DMS53 (cell line): ENCODE data around the gene LRRFIP1.

Experiments used
- DNase-seq: peaks from one replicate; lab custom pipeline; 2025; lab: John Stamatoyannopoulos, UW

Gene LRRFIP1

DNA sequence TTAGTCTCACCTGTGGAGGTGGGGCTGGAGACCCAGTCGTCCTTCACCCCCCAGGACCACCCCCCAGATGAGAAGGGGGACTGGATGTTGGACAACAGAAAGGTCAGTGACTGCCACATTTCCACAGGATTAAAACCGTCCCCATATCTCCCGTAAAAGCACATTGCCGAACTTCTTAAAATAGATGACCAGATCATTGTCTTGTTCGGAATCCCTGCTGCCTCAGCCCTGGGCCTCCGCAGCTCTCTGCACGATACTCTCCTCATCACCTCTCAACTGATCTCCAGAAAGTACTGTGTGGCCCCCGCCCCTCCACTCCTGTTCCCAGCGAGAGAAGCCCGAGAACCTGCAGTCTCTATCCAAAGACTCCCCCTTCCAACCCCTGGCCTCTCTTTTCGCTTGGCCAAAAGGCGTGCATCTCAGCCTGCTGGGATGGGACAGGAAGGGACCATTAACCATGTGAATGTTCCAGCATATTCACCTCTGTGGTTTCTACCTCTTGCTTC, 13.2 kb downstream of the LRRFIP1 start:
- DNase-seq, result no peak

DNA sequence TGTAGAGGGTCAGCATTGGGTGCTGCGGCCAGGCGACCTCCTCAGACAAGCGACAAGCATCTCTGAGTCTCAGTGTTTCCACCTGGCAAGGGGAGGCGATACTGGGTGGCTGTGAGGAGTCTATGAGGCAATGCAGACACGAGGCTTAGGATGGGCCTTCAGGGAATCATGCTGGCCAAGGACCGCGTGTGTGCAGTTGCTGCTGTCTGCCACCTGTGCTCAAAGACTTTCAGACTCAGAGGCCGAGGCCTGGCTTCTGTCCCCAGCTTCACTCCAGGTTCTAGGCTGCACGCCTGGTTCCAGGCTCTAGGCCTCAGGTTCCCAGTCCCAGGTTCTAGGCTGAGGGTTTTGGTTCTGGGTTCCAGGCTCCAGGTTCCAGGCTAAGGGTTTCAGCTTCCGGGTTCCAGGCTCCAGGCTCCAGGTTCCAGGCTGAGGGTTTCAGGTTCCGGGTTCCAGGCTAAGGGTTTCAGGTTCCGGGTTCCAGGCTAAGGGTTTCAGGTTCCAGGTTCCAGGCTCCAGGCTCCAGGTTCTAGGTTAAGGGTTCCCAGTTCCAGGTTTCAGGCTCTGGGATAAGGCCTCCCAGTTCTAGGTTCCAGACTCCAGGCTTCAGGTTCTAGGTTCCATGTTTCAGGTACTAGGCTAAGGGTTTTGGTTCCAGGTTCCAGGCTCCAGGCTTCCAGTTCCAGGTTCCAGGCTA, 14.8 kb downstream of the LRRFIP1 start:
- DNase-seq, result no peak

DNA sequence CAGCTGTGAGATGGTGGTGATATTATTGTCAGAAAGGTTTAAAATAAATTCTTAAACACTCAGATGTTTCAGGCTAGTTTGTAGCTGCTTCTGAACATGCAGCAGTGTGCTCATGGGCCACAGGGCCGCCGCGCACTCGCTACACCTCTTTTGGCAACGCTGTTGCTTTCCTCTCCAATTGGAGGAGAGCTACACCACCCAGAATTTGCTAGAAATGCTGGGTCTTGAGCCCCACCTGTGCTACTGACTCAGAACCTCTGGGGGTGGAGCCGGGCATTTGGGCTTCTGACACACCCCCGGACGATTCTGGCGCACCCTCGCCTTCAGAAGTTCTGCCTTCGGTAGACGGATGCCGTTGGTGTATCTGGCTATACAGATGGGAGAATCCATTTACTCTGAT, 15.7 kb downstream of the LRRFIP1 start:
- DNase-seq, result no peak

DNA sequence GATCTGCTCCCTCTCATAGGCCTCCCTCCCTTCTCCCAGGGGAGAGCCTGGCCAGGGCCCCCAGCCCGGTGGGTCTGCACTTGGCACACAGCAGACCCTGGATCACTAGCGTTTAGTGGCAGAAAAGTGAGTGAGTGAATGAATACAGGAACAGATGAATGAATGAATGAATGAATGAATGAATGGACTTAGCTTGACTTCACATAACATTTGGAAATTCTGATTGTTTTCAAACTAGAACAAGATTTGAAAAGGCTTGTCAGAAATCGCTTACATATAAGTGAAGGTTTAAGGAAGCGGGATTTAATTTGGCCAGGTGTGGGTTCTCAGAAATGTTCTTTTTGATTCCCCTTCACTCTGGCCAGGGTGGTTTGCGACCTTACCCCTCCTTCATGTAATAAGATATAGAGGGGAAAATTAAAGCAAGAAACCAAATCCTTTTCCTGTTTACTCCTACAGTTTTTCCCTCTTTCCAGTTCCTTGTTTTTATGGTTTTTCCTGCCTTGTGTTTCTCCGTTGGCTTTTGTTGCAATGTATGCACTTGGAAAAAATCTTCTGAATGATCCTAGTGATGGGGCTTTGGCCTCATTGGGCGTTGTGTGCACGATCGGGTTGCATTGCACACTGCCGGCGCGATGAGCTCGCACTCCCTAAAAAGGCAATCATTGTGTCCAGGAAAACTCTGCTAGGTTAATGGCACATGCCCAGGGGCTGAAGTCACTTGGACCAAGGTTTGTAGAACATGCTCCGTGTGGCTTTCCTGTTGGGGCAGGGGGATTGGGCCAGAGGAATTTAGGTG, 16.4 kb downstream of the LRRFIP1 start:
- no peak for DNase-seq

DNA sequence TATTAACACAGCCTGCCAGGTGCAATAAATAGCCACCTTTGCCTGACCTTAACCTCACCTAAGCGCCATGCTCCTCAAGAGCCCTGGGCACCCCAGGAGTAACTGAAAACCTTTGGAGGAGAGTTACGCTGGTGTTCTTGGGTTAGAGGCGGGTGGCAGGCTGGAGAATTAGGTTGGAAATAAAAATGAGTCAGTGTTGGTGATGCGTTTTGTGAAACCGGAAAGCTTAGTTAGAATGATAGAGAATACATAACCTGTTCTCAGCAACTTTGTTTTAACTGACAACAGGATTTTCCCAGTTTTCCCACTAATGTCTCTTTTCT, 17.0 kb downstream of the LRRFIP1 start:
- no peak for DNase-seq

DNA sequence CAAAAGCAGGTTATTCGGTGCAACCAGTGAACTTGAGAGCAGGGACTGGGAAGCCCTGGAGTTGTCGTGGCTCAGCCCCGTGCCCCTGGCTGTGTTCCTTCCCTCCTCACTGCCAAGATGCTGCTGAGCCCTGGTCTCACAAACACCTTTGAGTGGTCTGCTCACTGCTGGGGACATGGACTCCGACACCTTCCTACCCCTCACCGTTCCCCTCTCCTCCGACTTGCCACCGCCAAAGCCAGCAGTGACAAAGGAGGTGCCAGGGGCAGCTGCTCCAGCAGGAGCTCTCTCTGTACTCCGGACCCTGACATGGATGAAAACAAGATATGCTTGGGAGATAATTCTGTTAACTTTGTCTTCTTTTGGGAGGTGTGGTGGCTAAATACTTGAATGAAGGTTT, 17.9 kb downstream of the LRRFIP1 start:
- DNase-seq, result no peak

DNA sequence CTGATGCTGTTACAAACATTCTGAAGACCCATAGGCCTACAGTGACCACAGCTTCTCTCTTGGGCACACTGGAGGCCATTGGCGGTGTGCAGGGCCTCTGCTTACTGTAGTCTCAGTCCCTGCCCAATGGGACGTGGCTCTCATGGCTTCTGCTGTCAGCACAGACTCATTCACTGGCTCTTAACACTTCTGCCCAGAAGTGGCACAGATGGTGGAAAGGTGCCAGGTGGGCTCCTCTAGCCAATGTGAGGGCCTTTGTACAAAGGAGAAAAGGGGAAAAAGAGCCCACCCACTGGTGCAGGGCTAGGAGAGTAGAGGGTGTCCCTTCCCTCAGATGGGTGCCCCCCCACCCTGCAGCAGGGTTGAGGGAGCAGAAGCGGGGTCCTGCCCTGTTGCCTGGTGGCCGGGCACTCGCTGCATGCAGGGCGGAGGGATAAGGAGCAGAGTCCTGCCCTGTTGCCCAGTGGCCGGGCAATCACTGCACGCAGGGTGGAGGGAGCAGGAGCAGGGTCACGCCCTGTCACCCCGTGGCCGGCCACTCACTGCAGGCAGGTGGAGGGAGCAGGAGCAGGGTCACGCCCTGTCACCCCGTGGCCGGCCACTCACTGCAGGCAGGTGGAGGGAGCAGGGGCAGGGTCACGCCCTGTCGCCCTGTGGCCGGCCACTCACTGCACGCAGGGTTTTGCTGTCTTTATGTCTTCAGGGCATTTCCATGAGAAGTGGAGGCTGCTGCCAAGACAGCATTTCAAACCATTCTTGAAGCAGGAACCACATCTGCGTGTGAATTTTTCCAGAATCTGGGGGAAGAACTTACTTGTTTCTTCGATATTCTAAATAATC, 20.0 kb downstream of the LRRFIP1 start:
- DNase-seq, result no peak

DNA sequence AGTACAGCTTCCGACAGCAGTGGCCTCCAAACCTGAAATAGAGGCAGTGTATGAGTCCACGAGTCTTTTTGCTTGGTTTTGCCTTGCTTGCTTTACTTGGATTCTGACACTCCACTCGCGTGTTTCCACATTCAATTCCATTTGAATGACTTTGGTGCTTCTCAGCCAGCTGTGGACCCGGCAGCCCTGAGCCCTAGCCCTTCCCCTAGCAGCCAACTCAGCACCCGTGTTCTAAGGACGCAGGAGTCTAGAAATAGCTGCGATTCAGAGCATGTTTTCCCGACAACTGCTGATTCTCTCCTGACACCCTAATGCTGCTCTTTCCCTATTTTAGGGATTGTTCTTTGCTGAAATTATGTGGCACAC, 20.6 kb downstream of the LRRFIP1 start:
- DNase-seq, result no peak

DNA sequence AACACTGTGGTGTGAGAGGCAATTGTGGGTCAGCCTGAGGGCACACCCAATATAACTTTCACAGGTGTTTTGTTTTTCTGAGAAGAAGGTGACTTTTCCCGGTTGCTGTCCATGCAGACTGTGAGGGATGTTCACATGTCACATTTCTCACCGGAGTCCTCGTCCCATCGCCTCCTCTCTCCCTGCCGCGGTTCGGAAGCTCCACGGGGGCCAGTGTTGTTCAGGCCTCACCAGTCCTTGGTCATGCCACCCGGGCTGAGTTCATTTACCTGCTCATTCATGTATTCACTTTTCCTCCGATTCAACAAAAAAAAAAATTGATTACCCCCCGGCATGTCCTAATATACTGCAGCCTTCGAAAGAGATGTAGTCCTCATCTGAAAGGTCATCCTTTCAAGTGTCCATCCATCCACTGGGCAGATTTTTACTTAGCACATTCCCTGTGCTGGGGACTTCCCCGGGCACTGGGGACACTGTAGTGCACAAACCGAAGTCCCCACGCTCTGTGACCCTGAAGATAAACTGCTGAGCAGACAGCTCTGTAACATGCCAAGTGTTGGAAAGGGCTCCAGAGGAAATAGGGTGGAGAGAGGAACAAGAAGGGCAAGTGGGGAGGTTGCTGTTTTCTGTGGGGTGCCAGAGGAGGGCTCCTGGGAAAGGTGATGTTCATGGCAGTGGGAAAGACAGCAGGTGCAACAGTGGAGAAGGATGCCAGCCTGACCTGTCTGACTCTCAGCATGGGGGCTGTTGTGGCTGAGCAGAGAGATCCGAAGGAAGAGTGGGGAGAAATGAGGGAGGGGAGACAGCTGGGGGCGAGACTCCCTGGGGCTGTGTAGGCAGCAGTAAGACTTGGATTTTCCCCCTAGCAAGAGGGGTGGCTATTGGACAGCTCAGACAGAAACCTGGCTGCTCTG, 22.4 kb downstream of the LRRFIP1 start:
- DNase-seq, result no peak

DNA sequence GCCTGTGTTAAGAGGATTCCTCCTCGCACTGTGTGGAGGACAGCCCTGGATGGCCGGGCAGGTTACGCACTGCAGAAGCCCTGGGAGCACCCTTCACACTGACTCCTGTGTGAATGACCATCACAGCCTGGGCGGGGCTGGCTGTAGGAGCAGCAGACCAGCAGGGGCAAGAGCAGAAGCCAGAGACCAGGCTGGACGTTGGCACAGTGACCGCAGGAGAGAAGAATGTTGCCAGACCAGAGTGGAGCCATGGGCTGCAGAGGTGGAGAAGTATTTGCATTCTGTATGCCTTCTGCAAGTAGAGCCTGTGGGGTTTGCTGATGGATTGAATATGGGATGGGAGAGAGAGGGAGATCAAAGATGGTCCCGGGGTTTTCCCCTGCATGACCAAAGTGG, 23.1 kb downstream of the LRRFIP1 start:
- DNase-seq, result no peak

DNA sequence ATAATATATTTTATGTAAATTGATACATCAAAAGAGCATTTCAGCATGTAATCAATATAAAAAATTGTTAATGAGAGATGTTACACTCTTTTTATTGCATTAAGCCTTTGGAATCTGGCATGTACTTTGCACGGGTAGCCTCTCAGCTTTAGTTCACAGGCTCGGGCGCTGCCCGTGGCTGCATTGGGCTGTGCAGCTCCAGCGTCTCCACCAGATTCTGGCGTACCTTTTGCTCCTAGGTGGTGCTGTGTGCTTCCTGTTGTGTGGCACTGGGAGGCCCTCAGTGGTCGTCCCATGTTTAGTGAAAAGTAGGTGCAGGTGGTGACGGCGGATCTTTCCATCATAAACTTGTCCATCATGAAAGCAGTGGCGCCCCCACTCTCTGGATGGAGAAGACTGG, 24.4 kb downstream of the LRRFIP1 start:
- DNase-seq, result no peak

DNA sequence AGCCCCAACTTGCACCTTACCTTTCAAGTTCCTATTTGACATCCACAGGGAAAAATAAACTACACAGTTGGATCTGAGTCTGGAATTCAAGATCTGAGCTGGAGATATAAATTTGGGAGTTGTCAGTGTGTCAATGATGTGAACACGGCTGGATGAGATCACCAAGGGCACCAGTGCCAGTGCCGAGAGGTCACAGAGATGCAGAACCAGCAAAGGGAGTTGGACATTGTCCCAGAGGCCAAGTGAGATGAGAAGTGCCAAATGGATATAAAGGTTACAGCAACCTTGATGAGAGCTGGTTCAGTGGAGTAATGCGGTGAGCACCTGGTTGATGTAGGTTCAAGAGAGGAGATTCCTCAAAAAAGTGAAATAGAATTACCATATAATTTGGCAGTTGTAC, 24.8 kb downstream of the LRRFIP1 start:
- DNase-seq, result no peak

DNA sequence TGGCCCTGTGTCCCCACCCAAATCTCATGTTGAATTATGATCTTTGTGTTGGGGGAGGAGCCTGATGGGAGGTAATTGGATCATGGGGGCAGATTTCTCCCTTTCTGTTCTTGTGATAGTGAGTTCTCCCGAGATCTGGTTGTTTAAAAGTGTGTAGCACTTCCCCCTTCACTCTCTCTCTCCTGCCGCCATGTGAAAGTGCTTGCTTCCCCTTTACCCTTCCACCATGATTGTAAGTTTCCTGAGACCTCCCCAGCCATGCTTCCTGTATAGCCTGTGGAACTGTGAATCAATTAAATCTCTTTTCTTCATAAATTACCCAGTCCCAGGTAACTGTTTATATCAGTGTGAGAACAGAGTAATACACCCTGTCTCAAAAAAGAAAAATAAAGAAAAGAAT, 25.5 kb downstream of the LRRFIP1 start:
- no peak for DNase-seq

DNA sequence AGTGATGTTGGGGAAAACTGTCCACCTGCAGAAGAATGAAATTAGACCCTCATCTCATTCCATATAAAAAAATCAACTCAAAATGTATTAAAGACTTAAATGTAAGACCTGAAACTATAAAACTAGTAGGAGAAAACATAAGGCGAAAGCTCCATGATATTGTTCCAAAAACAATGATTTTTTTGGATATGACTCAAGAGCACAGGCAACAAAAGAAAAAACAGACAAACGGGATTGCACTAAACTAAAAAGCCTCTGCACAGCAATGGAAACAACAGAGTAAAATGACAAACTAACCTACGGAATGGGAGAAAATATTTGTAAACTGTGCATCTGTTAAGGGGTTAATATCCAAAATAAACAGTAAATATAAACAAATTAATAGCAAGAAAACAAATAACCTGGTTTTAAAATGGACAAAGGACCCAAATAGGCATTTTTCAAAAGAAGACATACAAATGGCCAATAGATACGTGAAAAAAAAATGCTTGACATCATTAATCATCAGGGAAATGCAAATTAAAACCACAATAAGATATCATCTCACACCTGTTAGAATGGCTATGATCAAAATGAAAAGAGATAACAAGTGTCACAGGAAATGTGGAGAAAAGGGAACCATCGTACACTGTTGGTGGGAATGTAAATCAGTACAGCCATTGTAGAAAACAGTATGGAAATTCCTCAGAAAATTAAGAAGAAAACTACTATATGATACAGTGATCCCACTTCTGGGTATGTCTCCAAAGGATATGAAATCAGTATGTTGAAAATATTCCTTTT, 26.6 kb downstream of the LRRFIP1 start:
- DNase-seq, result no peak

DNA sequence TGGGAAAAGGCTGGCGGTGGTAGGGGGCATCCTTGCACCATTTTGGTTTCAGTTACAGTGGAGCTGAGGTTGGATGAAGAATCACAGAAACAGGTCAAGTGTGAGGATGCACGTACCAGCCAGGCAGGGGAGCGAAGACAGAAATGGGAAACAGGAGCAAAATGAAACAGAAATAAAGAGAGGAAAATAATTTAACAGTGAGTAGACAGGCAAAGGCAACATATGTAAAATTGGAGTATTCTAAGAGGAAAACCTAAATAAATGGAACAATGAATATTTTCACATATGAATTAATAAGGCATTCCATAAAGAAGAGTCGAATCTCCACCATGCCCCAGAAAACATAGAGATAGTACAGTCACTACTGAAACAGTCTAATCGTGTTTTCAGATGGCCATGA, 29.7 kb downstream of the LRRFIP1 start:
- DNase-seq, result no peak

DNA sequence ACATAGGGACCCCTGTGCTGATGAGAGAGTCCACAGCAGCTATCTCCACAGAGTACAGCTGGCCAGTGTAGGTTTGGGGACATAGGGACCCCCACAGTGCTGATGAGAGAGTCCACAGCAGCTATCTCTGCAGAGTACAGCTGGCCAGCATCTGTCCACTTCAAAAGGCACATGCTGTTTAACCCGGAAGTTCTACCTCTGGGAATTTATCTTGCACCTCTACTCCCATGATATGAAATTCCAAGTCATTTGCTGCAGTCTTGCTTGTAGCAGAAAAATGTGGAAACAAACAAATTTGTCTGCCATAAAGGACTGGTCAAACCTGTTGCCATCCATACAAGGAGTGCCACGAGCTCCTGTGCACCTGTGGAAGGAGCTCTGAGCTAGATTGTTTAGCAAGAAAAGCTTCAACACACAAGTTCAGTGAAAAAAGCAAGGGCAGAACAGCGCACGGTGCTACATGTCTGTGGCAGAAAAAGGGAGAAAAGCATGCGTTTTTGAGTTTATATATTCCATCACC, 33.1 kb downstream of the LRRFIP1 start:
- peak; percentile 42 for DNase-seq

DNA sequence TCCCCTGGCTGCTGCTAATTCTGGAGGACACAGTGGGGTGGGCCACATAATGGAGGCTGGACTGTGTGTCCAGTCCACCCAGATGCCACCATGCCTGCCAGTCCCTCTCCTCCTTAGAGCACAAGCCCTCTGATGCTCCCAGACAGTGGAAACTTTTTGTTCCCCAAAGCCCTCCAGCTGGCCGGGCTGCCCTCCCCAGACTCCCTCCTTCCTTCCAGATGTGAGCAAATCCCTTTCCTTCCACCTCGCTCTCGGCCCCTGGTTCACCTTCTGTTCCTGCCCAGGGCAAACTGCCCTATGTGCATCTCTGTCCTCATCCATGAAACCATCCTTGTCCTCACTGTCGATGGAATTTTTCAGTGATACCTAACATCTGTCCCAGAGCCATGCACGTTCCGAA, 33.9 kb downstream of the LRRFIP1 start:
- DNase-seq, result no peak

DNA sequence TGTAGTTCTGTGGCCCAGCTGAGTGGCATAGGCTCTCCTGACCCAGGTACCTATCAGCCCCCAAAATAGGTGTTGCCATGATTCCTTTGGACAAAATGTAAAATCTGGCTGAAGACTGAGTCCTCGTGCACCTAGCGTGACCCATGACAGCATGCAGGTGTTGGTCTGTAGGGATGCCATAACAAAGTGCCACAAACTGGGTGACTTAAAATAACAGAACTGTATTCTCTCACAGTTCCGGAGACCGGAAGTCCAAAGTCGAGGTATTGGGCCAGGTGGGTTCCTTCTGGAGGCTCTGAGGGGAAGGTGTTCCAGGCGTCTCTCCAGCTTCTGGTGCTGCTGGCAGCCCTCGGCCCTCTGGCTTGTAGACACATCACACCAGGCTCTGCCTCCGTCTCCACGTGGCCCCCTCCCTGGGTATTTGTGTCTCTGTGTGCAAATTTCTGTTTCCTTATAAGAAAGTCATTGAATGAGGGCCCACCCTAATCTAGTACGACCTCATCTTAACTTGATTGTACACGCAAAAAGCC, 34.5 kb downstream of the LRRFIP1 start:
- DNase-seq, result no peak

DNA sequence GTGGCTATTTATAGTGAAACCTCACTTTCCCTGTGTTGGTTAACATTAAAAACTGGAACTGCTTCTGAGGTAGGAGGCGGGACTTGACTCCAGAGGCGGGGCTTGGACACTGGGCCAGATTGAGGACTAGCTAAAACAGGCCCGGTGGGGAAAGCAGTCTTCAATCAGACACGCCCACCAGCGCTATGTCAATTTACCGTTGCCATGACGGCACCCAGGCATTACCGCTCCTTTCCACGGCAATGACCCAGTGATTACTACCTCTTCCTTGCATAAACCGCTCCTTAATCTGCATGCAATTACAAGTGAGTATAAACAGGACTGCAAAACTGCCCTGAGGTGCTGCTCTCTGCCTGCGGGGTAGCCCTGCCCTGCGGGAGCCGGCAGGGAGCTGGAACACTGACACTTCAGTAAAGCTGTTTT, 35.3 kb downstream of the LRRFIP1 start:
- DNase-seq, result peak; percentile 85

DNA sequence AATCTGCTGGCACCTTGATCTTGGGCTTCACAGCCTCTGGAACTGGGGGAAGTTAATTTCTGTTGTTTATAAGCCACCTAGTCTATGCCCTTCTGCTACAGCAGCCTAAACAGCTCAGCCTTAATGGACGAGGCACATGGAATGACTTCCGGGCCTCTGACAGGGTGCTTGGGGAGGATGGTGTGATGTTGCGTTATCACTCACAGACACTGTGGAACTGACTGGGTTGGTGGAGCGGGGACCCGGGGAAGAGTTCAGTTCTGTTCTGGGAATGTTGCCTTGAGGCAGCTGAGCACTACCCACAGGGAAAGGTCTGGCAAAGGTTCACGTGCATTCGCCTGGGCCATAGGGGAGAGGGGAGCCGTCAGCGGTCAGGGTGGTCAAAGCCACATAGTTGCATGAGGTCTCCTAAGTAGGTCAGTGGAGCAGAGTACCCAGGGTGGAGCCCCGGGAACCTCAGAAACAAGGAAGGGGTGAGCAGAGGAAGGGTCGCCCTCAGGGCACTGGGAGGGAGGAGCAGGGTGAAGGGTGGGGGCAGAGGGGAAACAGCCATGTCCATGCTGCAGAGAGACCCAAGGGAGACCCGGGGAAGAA, 36.2 kb downstream of the LRRFIP1 start:
- DNase-seq, result no peak
